ENCODE data around the gene IRS4.

Gene IRS4

GRCh38 chrX:108736509-108737479 lies at the start of gene IRS4:
IRS4 (minus strand) TSS chrX:108736563.
- DNase-seq, result no peak

- no peak for DNase-seq
These were observed 36.2 kb upstream of the IRS4 start for GRCh38 chrX:108772549-108772948.

GRCh38 chrX:108763559-108763958 lies 27.2 kb upstream of the IRS4 start:
- DNase-seq, result no peak

GRCh38 chrX:108740299-108740774 lies 4.0 kb upstream of the IRS4 start:
- no peak for DNase-seq

- no peak for DNase-seq
These were observed 1.4 kb upstream of the IRS4 start for GRCh38 chrX:108737754-108738153.

GRCh38 chrX:108735679-108736508 lies 469 bp downstream of the IRS4 start:
- no peak for DNase-seq

GRCh38 chrX:108735091-108735678 lies 1.2 kb downstream of the IRS4 start:
- peak; percentile 2 for DNase-seq

GRCh38 chrX:108734426-108734825 lies 1.9 kb downstream of the IRS4 start:
- DNase-seq, result no peak

- DNase-seq, result no peak
These were observed 3.6 kb downstream of the IRS4 start for GRCh38 chrX:108732630-108733321.

GRCh38 chrX:108731153-108731552 lies 5.2 kb downstream of the IRS4 start:
- no peak for DNase-seq

GRCh38 chrX:108726748-108727147 lies 9.6 kb downstream of the IRS4 start:
- DNase-seq, result no peak

GRCh38 chrX:108722561-108722960 lies 13.8 kb downstream of the IRS4 start:
- no peak for DNase-seq

- DNase-seq, result no peak
These were observed 23.5 kb downstream of the IRS4 start for GRCh38 chrX:108712886-108713285.

- no peak for DNase-seq
These were observed 31.5 kb downstream of the IRS4 start for GRCh38 chrX:108704839-108705238.

- DNase-seq, result no peak
These were observed 33.8 kb downstream of the IRS4 start for GRCh38 chrX:108702530-108702929.

GRCh38 chrX:108701633-108702032 lies 34.7 kb downstream of the IRS4 start:
- no peak for DNase-seq

- DNase-seq, result peak; percentile 33
These were observed 37.0 kb downstream of the IRS4 start for GRCh38 chrX:108699368-108699767.

- DNase-seq, result no peak
These were observed 39.7 kb downstream of the IRS4 start for GRCh38 chrX:108696690-108697089.
